ENCODE measurements around the gene WDR27.
A peak's percentile ranks its signal among the peaks of the same experiment; 100 is the strongest.

Gene WDR27

GRCh38 chr6:169498916-169499513, 202.8 kb downstream of the WDR27 start:
- Histone ChIP-seq H3K27me3 (ENCODE audit: control insufficient read depth in 1 of 2, insufficient read depth in 1 of 2, low read length in 2 of 2) (no peaks in the 10 kb centered on the region), H3K23ac (ENCODE audit: low read length in 2 of 2) (no peak overlapping the region), H3K14ac (ENCODE audit: low read length in 2 of 2) (no peak overlapping the region), H3K18ac (ENCODE audit: low read depth in 1 of 2, low read length in 2 of 2) (no peak overlapping the region), H2AFZ (ENCODE audit: low read depth, low read length) (no peak overlapping the region), H3K36me3 (ENCODE audit: control insufficient read depth in 1 of 2, insufficient read depth in 2 of 2, low read depth in 1 of 2, low read length in 2 of 2) (peaks cover 0 to 3% of the 10 kb centered on the region in 2 experiments), H3K27ac (ENCODE audit: low read length, poor library complexity, severe bottlenecking) (no peak overlapping the region), H3K79me1 (replicated peaks; ENCODE audit: low read length, poor library complexity, severe bottlenecking) (no peaks in the 10 kb centered on the region), H2BK120ac (ENCODE audit: low read depth, low read length) (no peak overlapping the region), H2BK15ac (ENCODE audit: low read depth, poor library complexity, severe bottlenecking) (no peak overlapping the region), H3K4me3 (ENCODE audit: insufficient read depth in 1 of 2, low read depth in 1 of 2, low read length in 2 of 2) (no peak overlapping the region), H2BK12ac (ENCODE audit: low read length in 2 of 2) (no peak overlapping the region), H3K9ac (ENCODE audit: low read length) (no peak overlapping the region), H3K4me2 (ENCODE audit: low read length, poor library complexity, severe bottlenecking) (no peak overlapping the region), H3K4ac (ENCODE audit: low read depth in 1 of 2, low read length in 2 of 2) (no peak overlapping the region), H3K4me1 (ENCODE audit: control insufficient read depth, insufficient read depth, low read depth, low read length) (no peaks in the 10 kb centered on the region), H2BK5ac (ENCODE audit: low read depth, low read length, poor library complexity, severe bottlenecking) (no peak overlapping the region), H4K91ac (ENCODE audit: low read length) (no peak overlapping the region), H2AK5ac (ENCODE audit: low read length, severe bottlenecking) (no peak overlapping the region), H3K9me3 (ENCODE audit: control insufficient read depth, low read length) (peaks cover 25% of the 10 kb centered on the region), H4K8ac (ENCODE audit: low read length) (no peak overlapping the region)
- WGBS: 94% methylated on average over 15 of the region's 15 CpGs
- DNase-seq: no peak

- H2AK5ac ChIP-seq (ENCODE audit: low read length, severe bottlenecking): no peak overlapping the region
Observed at GRCh38 chr6:169495601-169496000, 206.2 kb downstream of the WDR27 start.

GRCh38 chr6:169494038-169494437, 207.8 kb downstream of the WDR27 start:
- Histone ChIP-seq H3K4ac (ENCODE audit: low read depth in 1 of 2, low read length in 2 of 2) (no peak overlapping the region), H2AFZ (ENCODE audit: low read depth, low read length) (no peak overlapping the region), H4K8ac (ENCODE audit: low read length) (no peak overlapping the region), H3K4me3 (ENCODE audit: insufficient read depth in 1 of 2, low read depth in 1 of 2, low read length in 2 of 2) (no peak overlapping the region), H3K36me3 (ENCODE audit: control insufficient read depth in 1 of 2, insufficient read depth in 2 of 2, low read depth in 1 of 2, low read length in 2 of 2) (peaks cover 0 to 3% of the 10 kb centered on the region in 2 experiments), H4K91ac (ENCODE audit: low read length) (no peak overlapping the region), H3K9ac (ENCODE audit: low read length) (no peak overlapping the region), H2BK120ac (ENCODE audit: low read depth, low read length) (no peak overlapping the region), H2BK12ac (ENCODE audit: low read length in 2 of 2) (no peak overlapping the region), H2AK5ac (ENCODE audit: low read length, severe bottlenecking) (no peak overlapping the region), H3K14ac (ENCODE audit: low read length in 2 of 2) (no peak overlapping the region), H3K18ac (ENCODE audit: low read depth in 1 of 2, low read length in 2 of 2) (no peak overlapping the region), H3K23ac (ENCODE audit: low read length in 2 of 2) (no peak overlapping the region), H3K27me3 (ENCODE audit: control insufficient read depth in 1 of 2, insufficient read depth in 1 of 2, low read length in 2 of 2) (no peaks in the 10 kb centered on the region), H3K4me2 (ENCODE audit: low read length, poor library complexity, severe bottlenecking) (no peak overlapping the region), H3K4me1 (ENCODE audit: control insufficient read depth, insufficient read depth, low read depth, low read length) (no peaks in the 10 kb centered on the region), H2BK5ac (ENCODE audit: low read depth, low read length, poor library complexity, severe bottlenecking) (no peak overlapping the region), H3K79me1 (replicated peaks; ENCODE audit: low read length, poor library complexity, severe bottlenecking) (no peaks in the 10 kb centered on the region), H2BK15ac (ENCODE audit: low read depth, poor library complexity, severe bottlenecking) (no peak overlapping the region), H3K27ac (ENCODE audit: low read length, poor library complexity, severe bottlenecking) (no peak overlapping the region), H3K9me3 (ENCODE audit: control insufficient read depth, low read length) (peaks cover 25% of the 10 kb centered on the region)
- DNase-seq: no peak
- 83% methylated on average over 3 of the region's 3 CpGs for WGBS

More at GRCh38 chr6:169495601-169496000, 206.2 kb downstream of the WDR27 start:
- H3K4me2 ChIP-seq (ENCODE audit: low read length, poor library complexity, severe bottlenecking): no peak overlapping the region
- no peak overlapping the region for H2BK5ac ChIP-seq (ENCODE audit: low read depth, low read length, poor library complexity, severe bottlenecking)
- no peaks in the 10 kb centered on the region for H3K79me1 ChIP-seq (replicated peaks; ENCODE audit: low read length, poor library complexity, severe bottlenecking)
- peaks cover 25% of the 10 kb centered on the region for H3K9me3 ChIP-seq (ENCODE audit: control insufficient read depth, low read length)
- H3K14ac ChIP-seq (ENCODE audit: low read length in 2 of 2): no peak overlapping the region
- no peak overlapping the region for H2BK120ac ChIP-seq (ENCODE audit: low read depth, low read length)
- no peaks in the 10 kb centered on the region for H3K27me3 ChIP-seq (ENCODE audit: control insufficient read depth in 1 of 2, insufficient read depth in 1 of 2, low read length in 2 of 2)
- H3K9ac ChIP-seq (ENCODE audit: low read length): peak overlapping the region; percentile 33
- H2BK15ac ChIP-seq (ENCODE audit: low read depth, poor library complexity, severe bottlenecking): no peak overlapping the region
- H3K36me3 ChIP-seq (ENCODE audit: control insufficient read depth in 1 of 2, insufficient read depth in 2 of 2, low read depth in 1 of 2, low read length in 2 of 2): peaks cover 0 to 3% of the 10 kb centered on the region in 2 experiments
- H3K23ac ChIP-seq (ENCODE audit: low read length in 2 of 2): no peak overlapping the region
- no peak overlapping the region for H3K4me3 ChIP-seq (ENCODE audit: insufficient read depth in 1 of 2, low read depth in 1 of 2, low read length in 2 of 2)
- no peak overlapping the region for H2BK12ac ChIP-seq (ENCODE audit: low read length in 2 of 2)
- no peak overlapping the region for H3K27ac ChIP-seq (ENCODE audit: low read length, poor library complexity, severe bottlenecking)
- no peak overlapping the region for H3K18ac ChIP-seq (ENCODE audit: low read depth in 1 of 2, low read length in 2 of 2)
- H4K8ac ChIP-seq (ENCODE audit: low read length): no peak overlapping the region
- no peak overlapping the region for H3K4ac ChIP-seq (ENCODE audit: low read depth in 1 of 2, low read length in 2 of 2)
- no peak overlapping the region for H4K91ac ChIP-seq (ENCODE audit: low read length)
- no peaks in the 10 kb centered on the region for H3K4me1 ChIP-seq (ENCODE audit: control insufficient read depth, insufficient read depth, low read depth, low read length)
- H2AFZ ChIP-seq (ENCODE audit: low read depth, low read length): no peak overlapping the region
- no peak for DNase-seq

- no peaks in the 10 kb centered on the region for H3K36me3 ChIP-seq (ENCODE audit: control insufficient read depth in 1 of 2, insufficient read depth in 2 of 2, low read depth in 1 of 2, low read length in 2 of 2)
- no peaks in the 10 kb centered on the region for H3K27me3 ChIP-seq (ENCODE audit: control insufficient read depth in 1 of 2, insufficient read depth in 1 of 2, low read length in 2 of 2)
- H3K14ac ChIP-seq (ENCODE audit: low read length in 2 of 2): no peak overlapping the region
- H3K4me2 ChIP-seq (ENCODE audit: low read length, poor library complexity, severe bottlenecking): no peak overlapping the region
- no peak for DNase-seq
- H3K79me1 ChIP-seq (replicated peaks; ENCODE audit: low read length, poor library complexity, severe bottlenecking): no peaks in the 10 kb centered on the region
- no peak overlapping the region for H2BK5ac ChIP-seq (ENCODE audit: low read depth, low read length, poor library complexity, severe bottlenecking)
- 60% methylated on average over 1 of the region's 1 CpG for WGBS
- H3K4me1 ChIP-seq (ENCODE audit: control insufficient read depth, insufficient read depth, low read depth, low read length): no peaks in the 10 kb centered on the region
- H2AK5ac ChIP-seq (ENCODE audit: low read length, severe bottlenecking): no peak overlapping the region
- no peak overlapping the region for H4K91ac ChIP-seq (ENCODE audit: low read length)
- no peak overlapping the region for H2BK15ac ChIP-seq (ENCODE audit: low read depth, poor library complexity, severe bottlenecking)
- no peak overlapping the region for H3K18ac ChIP-seq (ENCODE audit: low read depth in 1 of 2, low read length in 2 of 2)
- peaks cover 7% of the 10 kb centered on the region for H3K9me3 ChIP-seq (ENCODE audit: control insufficient read depth, low read length)
- H4K8ac ChIP-seq (ENCODE audit: low read length): no peak overlapping the region
- H3K4ac ChIP-seq (ENCODE audit: low read depth in 1 of 2, low read length in 2 of 2): no peak overlapping the region
- no peak overlapping the region for H3K4me3 ChIP-seq (ENCODE audit: insufficient read depth in 1 of 2, low read depth in 1 of 2, low read length in 2 of 2)
- H3K9ac ChIP-seq (ENCODE audit: low read length): peak overlapping the region; percentile 78
- no peak overlapping the region for H2AFZ ChIP-seq (ENCODE audit: low read depth, low read length)
- no peak overlapping the region for H2BK12ac ChIP-seq (ENCODE audit: low read length in 2 of 2)
- H2BK120ac ChIP-seq (ENCODE audit: low read depth, low read length): no peak overlapping the region
- no peak overlapping the region for H3K23ac ChIP-seq (ENCODE audit: low read length in 2 of 2)
- H3K27ac ChIP-seq (ENCODE audit: low read length, poor library complexity, severe bottlenecking): no peak overlapping the region
Observed at GRCh38 chr6:169491482-169491881, 210.3 kb downstream of the WDR27 start.
